ENCODE measurements around the gene PLEK2. TPM values are rescaled to one million over a fixed set of nuclear protein-coding genes. Genes with fewer than 3 reads are reported as not detected.

The PLEK2 gene
- total RNA-seq, 6 donors from 2014 or later: 3.5 to 4.4 (median 3.8) TPM; not detected in 1

DNA sequence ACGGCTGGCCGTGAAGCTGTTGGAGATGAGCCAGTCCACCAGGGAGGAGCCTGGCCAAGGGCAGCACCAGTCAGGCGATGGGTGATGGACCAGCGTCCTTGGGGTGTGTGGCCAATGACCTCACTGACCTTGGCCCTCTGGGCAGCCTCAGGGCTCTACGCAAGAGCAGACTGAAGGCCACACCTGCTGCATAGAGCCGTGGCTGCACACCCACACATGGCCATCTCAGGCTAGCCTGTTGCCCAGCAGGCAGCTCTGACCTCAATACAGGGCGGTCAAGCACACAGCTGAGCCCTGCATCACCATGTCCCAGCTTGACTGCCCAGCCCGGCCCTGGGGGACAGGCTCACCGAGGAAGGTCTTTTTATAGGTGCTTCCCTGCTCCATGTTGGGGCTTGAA is 19.2 kb downstream of the PLEK2 start:
- 79 to 96% methylated on average over 7 to 8 of the region's 9 CpGs for WGBS, 2 donors
- Histone ChIP-seq H3K27ac (no peak overlapping the region), H3K4me1 (no peaks in the 10 kb centered on the region), H3K4me3 (no peak overlapping the region), H3K27me3 (no peaks in the 10 kb centered on the region), H3K9me3 (no peaks in the 10 kb centered on the region), H3K36me3 (no peaks in the 10 kb centered on the region)
- no peak for TF ChIP-seq POLR2AphosphoS5 (IDR thresholded peaks at IDR 0.05)
- ATAC-seq (ENCODE audit: low FRiP score in 2 of 2) (peak in 1 of 2 donors; percentile 18), DNase-seq (peak in 1 of 2 donors; percentile 41)

DNA sequence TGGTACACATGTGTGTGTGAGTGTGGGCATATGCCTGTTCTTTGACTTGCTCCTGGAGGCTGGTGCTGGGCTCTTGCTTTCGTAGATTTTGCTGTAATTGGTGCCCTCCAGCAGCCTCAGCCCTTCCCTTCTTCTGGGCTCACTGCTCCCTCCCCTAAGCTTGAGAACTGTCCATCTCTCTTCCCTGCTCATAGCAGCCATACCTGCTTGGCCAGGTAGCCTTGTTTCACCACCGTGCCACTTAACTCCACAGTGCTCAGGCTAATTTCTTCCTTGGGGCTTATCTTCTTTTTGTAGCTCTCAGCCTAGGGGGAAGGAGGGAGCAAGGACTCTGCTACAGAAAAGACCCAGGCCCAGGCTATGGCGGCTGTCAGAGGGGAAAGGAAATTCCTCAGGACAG is 19.8 kb downstream of the PLEK2 start:
- ATAC-seq (ENCODE audit: low FRiP score in 2 of 2) (no peak), DNase-seq (no peak)
- no peaks in the 10 kb centered on the region for H3K27me3 ChIP-seq
- H3K9me3 ChIP-seq: no peaks in the 10 kb centered on the region
- H3K36me3 ChIP-seq: peaks cover 0 to 5% (median 0%) of the 10 kb centered on the region in 4 donors
- no peak overlapping the region for H3K4me3 ChIP-seq
- TF ChIP-seq POLR2A (IDR thresholded peaks at IDR 0.05) (no peak), EP300 (IDR thresholded peaks at IDR 0.05) (no peak), POLR2AphosphoS5 (IDR thresholded peaks at IDR 0.05) (no peak)
- TF ChIP-seq, protein P1, sequence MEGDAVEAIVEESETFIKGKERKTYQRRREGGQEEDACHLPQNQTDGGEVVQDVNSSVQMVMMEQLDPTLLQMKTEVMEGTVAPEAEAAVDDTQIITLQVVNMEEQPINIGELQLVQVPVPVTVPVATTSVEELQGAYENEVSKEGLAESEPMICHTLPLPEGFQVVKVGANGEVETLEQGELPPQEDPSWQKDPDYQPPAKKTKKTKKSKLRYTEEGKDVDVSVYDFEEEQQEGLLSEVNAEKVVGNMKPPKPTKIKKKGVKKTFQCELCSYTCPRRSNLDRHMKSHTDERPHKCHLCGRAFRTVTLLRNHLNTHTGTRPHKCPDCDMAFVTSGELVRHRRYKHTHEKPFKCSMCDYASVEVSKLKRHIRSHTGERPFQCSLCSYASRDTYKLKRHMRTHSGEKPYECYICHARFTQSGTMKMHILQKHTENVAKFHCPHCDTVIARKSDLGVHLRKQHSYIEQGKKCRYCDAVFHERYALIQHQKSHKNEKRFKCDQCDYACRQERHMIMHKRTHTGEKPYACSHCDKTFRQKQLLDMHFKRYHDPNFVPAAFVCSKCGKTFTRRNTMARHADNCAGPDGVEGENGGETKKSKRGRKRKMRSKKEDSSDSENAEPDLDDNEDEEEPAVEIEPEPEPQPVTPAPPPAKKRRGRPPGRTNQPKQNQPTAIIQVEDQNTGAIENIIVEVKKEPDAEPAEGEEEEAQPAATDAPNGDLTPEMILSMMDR (IDR thresholded peaks at IDR 0.05): no peak
- H3K4me1 ChIP-seq: no peaks in the 10 kb centered on the region
- H3K27ac ChIP-seq: no peak overlapping the region
- WGBS, 2 donors: 79 to 90% methylated on average over 3 of the region's 3 CpGs

DNA sequence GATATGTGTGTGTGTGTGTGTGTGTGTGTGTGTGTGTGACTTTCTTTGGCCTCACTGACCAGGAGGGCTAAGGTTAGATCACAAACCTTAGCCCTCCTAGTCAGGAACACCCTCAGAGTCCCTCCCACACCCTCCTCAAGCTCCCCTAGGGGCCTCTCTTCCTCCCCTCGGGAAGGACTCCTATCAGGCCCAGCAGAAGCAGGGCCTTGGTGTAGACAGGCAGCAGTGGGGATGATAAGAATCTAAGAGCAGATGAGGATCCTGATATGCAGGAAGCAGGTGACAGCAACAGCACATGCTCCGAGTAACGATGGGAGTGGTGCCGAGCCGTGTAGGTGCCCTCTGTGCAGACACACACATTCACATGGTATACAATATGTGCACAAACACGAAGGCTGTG is 20.7 kb downstream of the PLEK2 start:
- H3K4me1 ChIP-seq: no peaks in the 10 kb centered on the region
- H3K27me3 ChIP-seq: no peaks in the 10 kb centered on the region
- H3K9me3 ChIP-seq: no peaks in the 10 kb centered on the region
- peaks cover 0 to 12% (median 0%) of the 10 kb centered on the region in 4 donors for H3K36me3 ChIP-seq
- TF ChIP-seq, protein P1 (IDR thresholded peaks at IDR 0.05): no peak
- no peak for TF ChIP-seq POLR2AphosphoS5 (IDR thresholded peaks at IDR 0.05)
- no peak for TF ChIP-seq POLR2A (IDR thresholded peaks at IDR 0.05)
- no peak for TF ChIP-seq EP300 (IDR thresholded peaks at IDR 0.05)
- ATAC-seq (ENCODE audit: low FRiP score in 2 of 2) (no peak), DNase-seq (no peak)
- H3K27ac ChIP-seq: no peak overlapping the region
- H3K4me3 ChIP-seq: no peak overlapping the region
- 64 to 66% methylated on average over 6 of the region's 6 CpGs for WGBS, 2 donors

DNA sequence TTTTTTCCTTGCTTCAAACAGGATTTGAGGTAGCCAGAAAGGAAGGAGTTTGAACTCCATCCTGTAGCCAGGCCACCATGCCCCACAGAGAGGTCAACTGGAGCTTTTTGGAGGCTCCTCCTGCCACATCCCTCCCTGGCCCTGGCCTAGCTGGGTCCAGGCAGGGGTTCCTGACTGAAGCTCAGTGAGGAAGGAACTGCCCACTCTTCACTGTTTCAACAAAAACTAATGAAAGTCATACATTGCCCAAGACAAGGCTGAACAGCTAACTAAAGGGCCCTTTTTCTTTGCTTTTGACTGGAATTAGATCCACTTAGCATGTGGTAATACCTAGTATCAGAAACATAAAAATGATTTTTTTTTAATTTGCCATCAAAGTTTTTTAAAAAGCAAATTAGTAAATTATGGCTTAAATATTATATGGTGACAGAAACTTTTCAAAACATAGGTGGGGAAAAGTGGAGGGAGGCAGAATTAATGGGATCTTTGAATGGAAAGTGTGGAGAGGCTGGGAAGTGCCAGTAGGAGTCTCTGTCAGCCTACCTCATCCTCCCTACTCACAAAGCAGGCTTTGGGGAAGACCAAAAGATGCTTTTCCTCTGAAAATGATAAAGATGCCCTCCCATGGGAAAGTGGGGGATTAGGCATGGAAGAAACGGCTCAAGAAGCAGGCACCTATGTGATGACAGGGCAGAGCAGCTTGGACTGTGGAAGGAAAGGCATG is 22.0 kb downstream of the PLEK2 start:
- peaks cover 0 to 5% (median 0%) of the 10 kb centered on the region in 4 donors for H3K4me1 ChIP-seq
- H3K36me3 ChIP-seq: peaks cover 0 to 21% (median 1%) of the 10 kb centered on the region in 4 donors
- WGBS, 2 donors: 91 to 94% methylated on average over 1 of the region's 1 CpG
- ATAC-seq (ENCODE audit: low FRiP score in 2 of 2) (no peak), DNase-seq (no peak)
- no peak overlapping the region for H3K27ac ChIP-seq
- no peaks in the 10 kb centered on the region for H3K27me3 ChIP-seq
- no peak overlapping the region for H3K4me3 ChIP-seq
- H3K9me3 ChIP-seq: no peaks in the 10 kb centered on the region
- TF ChIP-seq, protein P1 (IDR thresholded peaks at IDR 0.05): no peak
- TF ChIP-seq POLR2AphosphoS5 (IDR thresholded peaks at IDR 0.05) (no peak), EP300 (IDR thresholded peaks at IDR 0.05) (no peak), POLR2A (IDR thresholded peaks at IDR 0.05) (no peak)

DNA sequence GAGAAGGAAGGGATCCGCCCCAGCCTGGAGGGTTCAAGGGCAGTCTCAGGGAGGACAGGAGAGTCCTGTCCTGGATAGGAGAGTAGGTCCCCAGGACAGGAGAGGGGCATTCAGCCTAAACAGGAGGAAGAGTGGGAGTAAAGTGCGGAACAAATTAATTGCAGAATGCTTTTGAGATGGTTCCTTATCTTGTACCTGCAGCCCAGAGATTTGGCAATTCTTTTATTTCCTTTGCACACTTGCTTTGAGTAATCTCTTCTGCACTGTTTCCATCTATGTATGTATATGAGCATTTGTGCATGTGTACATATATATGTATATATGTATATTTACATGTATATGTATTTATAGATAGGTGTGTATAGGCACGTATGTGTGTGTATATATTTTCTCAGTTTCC is 22.7 kb downstream of the PLEK2 start:
- Histone ChIP-seq H3K27me3 (no peaks in the 10 kb centered on the region), H3K36me3 (peaks cover 1 to 28% (median 7%) of the 10 kb centered on the region in 4 donors), H3K9me3 (no peaks in the 10 kb centered on the region), H3K4me3 (no peak overlapping the region), H3K4me1 (peaks cover 0 to 7% (median 0%) of the 10 kb centered on the region in 4 donors), H3K27ac (no peak overlapping the region)
- no peak for ATAC-seq (ENCODE audit: low FRiP score in 2 of 2)
- no peak for DNase-seq
- TF ChIP-seq POLR2A (IDR thresholded peaks at IDR 0.05): no peak
- TF ChIP-seq, protein P1 (IDR thresholded peaks at IDR 0.05): no peak
- no peak for TF ChIP-seq EP300 (IDR thresholded peaks at IDR 0.05)
- TF ChIP-seq POLR2AphosphoS5 (IDR thresholded peaks at IDR 0.05): no peak
- WGBS, 2 donors: 79 to 85% methylated on average over 3 of the region's 3 CpGs

All from upper lobe of left lung (tissue), 6 donors.